HCT116 (cell line): ENCODE results near the gene BMERB1.

ENCODE experiments used
- CEBPB ChIP-seq: IDR thresholded peaks from 2 replicates; pipeline ENCODE4 v1.6.1; 2012; ENCODE audit warnings: low read depth
- EGR1 ChIP-seq: IDR thresholded peaks from 2 replicates; pipeline ENCODE4 v1.6.1; 2012; ENCODE audit warnings: low read depth
- EZH2phosphoT487 ChIP-seq: fragments of 200-600 bp; IDR thresholded peaks from 2 replicates; pipeline ENCODE4 v1.6.1; 2018; ENCODE audit warnings: antibody characterized with exemption, borderline replicate concordance
- JUND ChIP-seq: IDR thresholded peaks from 2 replicates; pipeline ENCODE4 v1.6.1; 2012
- POLR2A ChIP-seq: IDR thresholded peaks from 2 replicates; pipeline ENCODE4 v1.7.0; 2011; ENCODE audit warnings: borderline replicate concordance; ENCODE audit not compliant: insufficient read depth, insufficient read length; ENCODE audit errors: extremely low read depth
- POLR2AphosphoS5 ChIP-seq: IDR thresholded peaks from 2 replicates; pipeline ENCODE4 v1.6.1; 2011; ENCODE audit warnings: mild to moderate bottlenecking, low read depth, low read length, moderate library complexity
- RAD21 ChIP-seq: IDR thresholded peaks from 2 replicates; pipeline ENCODE4 v1.6.1; 2012; ENCODE audit warnings: low read depth, mild to moderate bottlenecking
- SIN3A ChIP-seq: IDR thresholded peaks from 2 replicates; pipeline ENCODE4 v1.6.1; 2012; ENCODE audit warnings: low read depth
- YY1 ChIP-seq: IDR thresholded peaks from 2 replicates; pipeline ENCODE4 v1.6.1; 2011; ENCODE audit warnings: low read length, low read depth, moderate library complexity, mild to moderate bottlenecking; ENCODE audit not compliant: insufficient replicate concordance; ENCODE audit errors: extremely low read depth
- ZNF274 ChIP-seq: fragments of 200-500 bp; sonication (Bioruptor generic); IDR thresholded peaks from 2 replicates; pipeline ENCODE4 v1.6.1; 2014; ENCODE audit warnings: mild to moderate bottlenecking, low read depth, low read length, inconsistent platforms
- TF ChIP-seq, protein P1 (sequence below), 3 experiments: fragments of 200-600 bp in 1 of 3; sonication (generic) in 1 of 3; IDR thresholded peaks in 2 of 3; conservative IDR thresholded peaks in 1 of 3; 2 replicates each; pipeline ENCODE4 v1.5.1; 2012 to 2017; ENCODE audit warnings: low read depth in 2 of 3, low read length in 2 of 3, antibody characterized with exemption in 1 of 3, borderline replicate concordance in 1 of 3, control low read depth in 1 of 3, mild to moderate bottlenecking in 1 of 3, mixed read lengths in 1 of 3, mixed run types in 1 of 3, moderate library complexity in 1 of 3; ENCODE audit not compliant: insufficient read depth in 1 of 3
- TF ChIP-seq, protein P2 (sequence below): IDR thresholded peaks from 2 replicates; pipeline ENCODE4 v1.6.1; 2011; ENCODE audit warnings: mild to moderate bottlenecking, low read length, moderate library complexity; ENCODE audit not compliant: insufficient replicate concordance; ENCODE audit errors: extremely low read depth
- TF ChIP-seq, protein P3 (sequence below): IDR thresholded peaks from 2 replicates; pipeline ENCODE4 v1.6.1; 2012; ENCODE audit warnings: low read depth
- TF ChIP-seq, protein P4 (sequence below): IDR thresholded peaks from 2 replicates; pipeline ENCODE4 v1.6.1; 2012

DNA sequence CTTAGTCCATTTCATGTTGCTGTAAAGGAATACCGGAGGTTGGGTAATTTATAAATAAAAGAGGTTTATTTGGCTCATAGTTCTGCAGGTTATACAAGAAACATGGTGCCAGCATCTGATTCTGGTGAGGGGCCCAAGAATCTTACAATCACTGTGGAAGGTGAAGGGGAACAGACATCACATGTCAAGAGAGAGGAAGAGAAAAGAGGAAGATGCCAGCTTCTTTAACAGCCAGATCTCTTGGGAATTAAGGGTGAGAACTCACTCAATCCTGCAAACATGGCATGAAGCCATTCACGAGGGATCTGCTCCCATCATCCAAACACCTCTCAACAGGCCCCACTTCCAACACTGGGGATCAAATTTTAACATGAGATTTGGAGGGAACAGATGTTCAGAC is 49.5 kb downstream of the BMERB1 start:
- TF ChIP-seq POLR2A: no peak
- TF ChIP-seq, protein P1, sequence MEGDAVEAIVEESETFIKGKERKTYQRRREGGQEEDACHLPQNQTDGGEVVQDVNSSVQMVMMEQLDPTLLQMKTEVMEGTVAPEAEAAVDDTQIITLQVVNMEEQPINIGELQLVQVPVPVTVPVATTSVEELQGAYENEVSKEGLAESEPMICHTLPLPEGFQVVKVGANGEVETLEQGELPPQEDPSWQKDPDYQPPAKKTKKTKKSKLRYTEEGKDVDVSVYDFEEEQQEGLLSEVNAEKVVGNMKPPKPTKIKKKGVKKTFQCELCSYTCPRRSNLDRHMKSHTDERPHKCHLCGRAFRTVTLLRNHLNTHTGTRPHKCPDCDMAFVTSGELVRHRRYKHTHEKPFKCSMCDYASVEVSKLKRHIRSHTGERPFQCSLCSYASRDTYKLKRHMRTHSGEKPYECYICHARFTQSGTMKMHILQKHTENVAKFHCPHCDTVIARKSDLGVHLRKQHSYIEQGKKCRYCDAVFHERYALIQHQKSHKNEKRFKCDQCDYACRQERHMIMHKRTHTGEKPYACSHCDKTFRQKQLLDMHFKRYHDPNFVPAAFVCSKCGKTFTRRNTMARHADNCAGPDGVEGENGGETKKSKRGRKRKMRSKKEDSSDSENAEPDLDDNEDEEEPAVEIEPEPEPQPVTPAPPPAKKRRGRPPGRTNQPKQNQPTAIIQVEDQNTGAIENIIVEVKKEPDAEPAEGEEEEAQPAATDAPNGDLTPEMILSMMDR (IDR thresholded peaks at IDR 0.05 in 2 of 3, conservative IDR thresholded peaks at IDR 0.05 in 1 of 3; ENCODE audit: borderline replicate concordance in 1 of 3, insufficient read depth in 1 of 3, low read depth in 2 of 3, low read length in 2 of 3): no peak
- TF ChIP-seq RAD21: no peak
- TF ChIP-seq EZH2phosphoT487: no peak
- TF ChIP-seq, protein P2, sequence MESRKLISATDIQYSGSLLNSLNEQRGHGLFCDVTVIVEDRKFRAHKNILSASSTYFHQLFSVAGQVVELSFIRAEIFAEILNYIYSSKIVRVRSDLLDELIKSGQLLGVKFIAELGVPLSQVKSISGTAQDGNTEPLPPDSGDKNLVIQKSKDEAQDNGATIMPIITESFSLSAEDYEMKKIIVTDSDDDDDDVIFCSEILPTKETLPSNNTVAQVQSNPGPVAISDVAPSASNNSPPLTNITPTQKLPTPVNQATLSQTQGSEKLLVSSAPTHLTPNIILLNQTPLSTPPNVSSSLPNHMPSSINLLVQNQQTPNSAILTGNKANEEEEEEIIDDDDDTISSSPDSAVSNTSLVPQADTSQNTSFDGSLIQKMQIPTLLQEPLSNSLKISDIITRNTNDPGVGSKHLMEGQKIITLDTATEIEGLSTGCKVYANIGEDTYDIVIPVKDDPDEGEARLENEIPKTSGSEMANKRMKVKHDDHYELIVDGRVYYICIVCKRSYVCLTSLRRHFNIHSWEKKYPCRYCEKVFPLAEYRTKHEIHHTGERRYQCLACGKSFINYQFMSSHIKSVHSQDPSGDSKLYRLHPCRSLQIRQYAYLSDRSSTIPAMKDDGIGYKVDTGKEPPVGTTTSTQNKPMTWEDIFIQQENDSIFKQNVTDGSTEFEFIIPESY: no peak
- TF ChIP-seq EGR1: no peak
- TF ChIP-seq JUND: no peak
- TF ChIP-seq ZNF274: no peak
- no peak for TF ChIP-seq POLR2AphosphoS5
- TF ChIP-seq, protein P3, sequence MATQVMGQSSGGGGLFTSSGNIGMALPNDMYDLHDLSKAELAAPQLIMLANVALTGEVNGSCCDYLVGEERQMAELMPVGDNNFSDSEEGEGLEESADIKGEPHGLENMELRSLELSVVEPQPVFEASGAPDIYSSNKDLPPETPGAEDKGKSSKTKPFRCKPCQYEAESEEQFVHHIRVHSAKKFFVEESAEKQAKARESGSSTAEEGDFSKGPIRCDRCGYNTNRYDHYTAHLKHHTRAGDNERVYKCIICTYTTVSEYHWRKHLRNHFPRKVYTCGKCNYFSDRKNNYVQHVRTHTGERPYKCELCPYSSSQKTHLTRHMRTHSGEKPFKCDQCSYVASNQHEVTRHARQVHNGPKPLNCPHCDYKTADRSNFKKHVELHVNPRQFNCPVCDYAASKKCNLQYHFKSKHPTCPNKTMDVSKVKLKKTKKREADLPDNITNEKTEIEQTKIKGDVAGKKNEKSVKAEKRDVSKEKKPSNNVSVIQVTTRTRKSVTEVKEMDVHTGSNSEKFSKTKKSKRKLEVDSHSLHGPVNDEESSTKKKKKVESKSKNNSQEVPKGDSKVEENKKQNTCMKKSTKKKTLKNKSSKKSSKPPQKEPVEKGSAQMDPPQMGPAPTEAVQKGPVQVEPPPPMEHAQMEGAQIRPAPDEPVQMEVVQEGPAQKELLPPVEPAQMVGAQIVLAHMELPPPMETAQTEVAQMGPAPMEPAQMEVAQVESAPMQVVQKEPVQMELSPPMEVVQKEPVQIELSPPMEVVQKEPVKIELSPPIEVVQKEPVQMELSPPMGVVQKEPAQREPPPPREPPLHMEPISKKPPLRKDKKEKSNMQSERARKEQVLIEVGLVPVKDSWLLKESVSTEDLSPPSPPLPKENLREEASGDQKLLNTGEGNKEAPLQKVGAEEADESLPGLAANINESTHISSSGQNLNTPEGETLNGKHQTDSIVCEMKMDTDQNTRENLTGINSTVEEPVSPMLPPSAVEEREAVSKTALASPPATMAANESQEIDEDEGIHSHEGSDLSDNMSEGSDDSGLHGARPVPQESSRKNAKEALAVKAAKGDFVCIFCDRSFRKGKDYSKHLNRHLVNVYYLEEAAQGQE: no peak
- no peak for TF ChIP-seq YY1
- TF ChIP-seq, protein P4, sequence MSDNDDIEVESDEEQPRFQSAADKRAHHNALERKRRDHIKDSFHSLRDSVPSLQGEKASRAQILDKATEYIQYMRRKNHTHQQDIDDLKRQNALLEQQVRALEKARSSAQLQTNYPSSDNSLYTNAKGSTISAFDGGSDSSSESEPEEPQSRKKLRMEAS: no peak
- TF ChIP-seq SIN3A: no peak
- no peak for TF ChIP-seq CEBPB
